ENCODE measurements around the gene ASPHD2. TPM values are rescaled to one million over a fixed set of nuclear protein-coding genes. Genes with fewer than 3 reads are reported as not detected.

Gene ASPHD2
- total RNA-seq, 1 experiment from 2014 or later: 1.4 TPM

DNA sequence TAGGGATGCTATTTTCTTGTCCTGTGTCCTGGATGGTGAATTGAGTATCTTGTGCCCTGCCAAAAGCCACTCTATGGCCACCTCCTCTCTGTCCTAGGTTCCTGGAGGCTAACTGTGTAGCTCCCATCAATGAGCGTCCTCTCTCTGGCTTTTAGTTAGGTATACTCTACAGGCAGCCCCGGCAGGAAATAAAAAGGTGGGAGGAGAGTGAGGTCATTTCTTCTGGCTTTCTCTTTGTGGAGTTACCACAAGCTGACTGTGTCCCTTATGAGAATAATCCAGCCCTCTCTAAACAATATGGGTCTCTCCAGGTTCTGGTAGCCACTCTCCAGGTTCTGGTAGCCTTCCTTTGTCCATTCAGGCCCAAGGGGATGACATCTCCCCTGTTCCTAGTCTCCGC, 11.7 kb upstream of the ASPHD2 start:
- Histone ChIP-seq H3K27ac (ENCODE audit: low read depth, low read length, poor library complexity, severe bottlenecking) (no peak overlapping the region), H3K9me3 (ENCODE audit: low read depth, low read length, poor library complexity, severe bottlenecking) (no peaks in the 10 kb centered on the region), H3K4me3 (ENCODE audit: low read depth, low read length, poor library complexity, severe bottlenecking) (no peak overlapping the region), H3K36me3 (ENCODE audit: insufficient read depth, low read length, poor library complexity, severe bottlenecking) (no peaks in the 10 kb centered on the region), H3K4me1 (ENCODE audit: insufficient read depth, low read length, poor library complexity, severe bottlenecking) (no peaks in the 10 kb centered on the region), H3K27me3 (replicated peaks; ENCODE audit: insufficient read depth, low read depth, low read length, poor library complexity) (peaks cover 59% of the 10 kb centered on the region)
- TF ChIP-seq CTCF (conservative IDR thresholded peaks at IDR 0.05; ENCODE audit: low read depth, low read length) (no peak), EZH2 (IDR thresholded peaks at IDR 0.05; ENCODE audit: borderline replicate concordance, low read depth, low read length, poor library complexity, severe bottlenecking) (no peak)
- no peak for DNase-seq (ENCODE audit: low spot score)
- POLR2A ChIA-PET (ENCODE audit: low non-redundant PET): no interaction called here
- CTCF ChIA-PET: no interaction called here
- intact Hi-C loops (cut with micrococcal nuclease; ENCODE audit: unreplicated experiment): no loop called here
- BruUV-seq (replicated peaks): no TSS peak

DNA sequence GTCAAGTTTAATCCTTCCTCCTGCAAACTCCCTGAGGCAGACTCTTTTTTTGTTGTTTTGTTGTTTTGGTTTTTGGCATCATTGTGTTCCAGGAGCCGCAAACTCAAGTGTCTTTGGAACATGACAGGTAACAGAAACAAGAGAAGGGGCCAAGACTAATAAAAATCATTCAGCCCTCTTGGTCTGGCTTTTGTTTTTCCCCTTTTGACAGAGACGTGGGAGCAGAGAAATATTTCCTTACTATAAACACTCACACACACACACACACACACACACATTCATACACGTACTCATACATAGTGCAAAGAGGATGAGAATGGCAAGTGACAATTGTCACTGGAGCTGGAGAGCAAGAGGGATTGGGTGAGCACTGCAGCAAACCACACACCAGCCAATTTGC, 10.4 kb upstream of the ASPHD2 start:
- no peak for TF ChIP-seq CTCF (conservative IDR thresholded peaks at IDR 0.05; ENCODE audit: low read depth, low read length)
- TF ChIP-seq EZH2 (IDR thresholded peaks at IDR 0.05; ENCODE audit: borderline replicate concordance, low read depth, low read length, poor library complexity, severe bottlenecking): no peak
- Histone ChIP-seq H3K4me3 (ENCODE audit: low read depth, low read length, poor library complexity, severe bottlenecking) (no peak overlapping the region), H3K9me3 (ENCODE audit: low read depth, low read length, poor library complexity, severe bottlenecking) (peaks cover 9% of the 10 kb centered on the region), H3K36me3 (ENCODE audit: insufficient read depth, low read length, poor library complexity, severe bottlenecking) (no peaks in the 10 kb centered on the region), H3K27me3 (replicated peaks; ENCODE audit: insufficient read depth, low read depth, low read length, poor library complexity) (peaks cover 55% of the 10 kb centered on the region), H3K4me1 (ENCODE audit: insufficient read depth, low read length, poor library complexity, severe bottlenecking) (no peaks in the 10 kb centered on the region), H3K27ac (ENCODE audit: low read depth, low read length, poor library complexity, severe bottlenecking) (no peak overlapping the region)
- ChIA-PET CTCF (no interaction called here), POLR2A (ENCODE audit: low non-redundant PET) (interaction anchor here (0.5 kb wide), 1 partner anchor 1460 kb away, joined by 3 read pairs; no protein-coding TSS in a partner anchor)
- intact Hi-C loops (cut with micrococcal nuclease; ENCODE audit: unreplicated experiment): no loop called here
- DNase-seq (ENCODE audit: low spot score): no peak
- no TSS peak for BruUV-seq (replicated peaks)

- intact Hi-C loops (cut with micrococcal nuclease; ENCODE audit: unreplicated experiment): no loop called here
- ChIA-PET CTCF (no interaction called here), POLR2A (ENCODE audit: low non-redundant PET) (no interaction called here)
- no peak for DNase-seq (ENCODE audit: low spot score)
- no peaks in the 10 kb centered on the region for H3K36me3 ChIP-seq (ENCODE audit: insufficient read depth, low read length, poor library complexity, severe bottlenecking)
- H3K9me3 ChIP-seq (ENCODE audit: low read depth, low read length, poor library complexity, severe bottlenecking): peaks cover 9% of the 10 kb centered on the region
- no peak overlapping the region for H3K4me3 ChIP-seq (ENCODE audit: low read depth, low read length, poor library complexity, severe bottlenecking)
- H3K27ac ChIP-seq (ENCODE audit: low read depth, low read length, poor library complexity, severe bottlenecking): no peak overlapping the region
- TF ChIP-seq CTCF (conservative IDR thresholded peaks at IDR 0.05; ENCODE audit: low read depth, low read length): no peak
- TF ChIP-seq EZH2 (IDR thresholded peaks at IDR 0.05; ENCODE audit: borderline replicate concordance, low read depth, low read length, poor library complexity, severe bottlenecking): no peak
- H3K4me1 ChIP-seq (ENCODE audit: insufficient read depth, low read length, poor library complexity, severe bottlenecking): peaks cover 11% of the 10 kb centered on the region
- peaks cover 33% of the 10 kb centered on the region for H3K27me3 ChIP-seq (replicated peaks; ENCODE audit: insufficient read depth, low read depth, low read length, poor library complexity)
- no TSS peak for BruUV-seq (replicated peaks)
These were observed 2.1 kb upstream of the ASPHD2 start for GRCh38 chr22:26426924-26427323.
